Endothelial cell of umbilical vein (primary cell): ENCODE measurements around the gene VPS41. TPM values are rescaled to one million over a fixed set of nuclear protein-coding genes. Genes with fewer than 3 reads are reported as not detected.
A peak's percentile ranks its signal among the peaks of the same experiment; 100 is the strongest.

Experiments used
- BruUV-seq: library from RNA; stranded (reverse); fragments of 400-500 nt; replicated peaks from 2 replicates; lab custom pipeline; 2021; lab: Mats Ljungman, UMichigan
- CTCF ChIA-PET: fragments of 300-600, 350-600 bp; sonication (Branson Sonifier 250); formaldehyde crosslinking; loops from one replicate; lab custom pipeline; 2021; ENCODE audit warnings: antibody characterized with exemption, inconsistent platforms; lab: Charles Lee
- POLR2A ChIA-PET: fragments of 300-600, 350-600 bp; sonication (Branson Sonifier 250); formaldehyde crosslinking; loops from one replicate; lab custom pipeline; 2021; ENCODE audit warnings: antibody characterized with exemption, inconsistent platforms; lab: Charles Lee
- DNase-seq: peaks from one replicate; pipeline ENCODE4 v3.0.0-alpha.2; 2011; ENCODE audit warnings: low read depth, low spot score
- FAIRE-seq: peaks from 2 replicates; lab custom pipeline; 2011; peaks lifted over from hg19 to GRCh38; lab: Jason Lieb, UNC
- H2AFZ ChIP-seq: 2 replicates; pipeline ENCODE4 v1.6.0; 2012; ENCODE audit warnings: low read depth, low read length, control low read depth, inconsistent platforms
- H3K27ac ChIP-seq: 2 replicates; pipeline ENCODE4 v1.5.1; 2011; ENCODE audit warnings: low read depth, mild to moderate bottlenecking, control low read depth, low read length, moderate library complexity; ENCODE audit not compliant: insufficient read depth
- H3K27me3 ChIP-seq, 2 experiments: 2 replicates each; pipeline versions ENCODE4 v1.6.0 to v1.6.1; 2011; ENCODE audit warnings: low read length in 2 of 2, mixed read lengths in 1 of 2; ENCODE audit not compliant: control insufficient read depth in 2 of 2, insufficient read depth in 2 of 2
- H3K36me3 ChIP-seq, 2 experiments: 2 replicates in 1 of 2; 3 replicates in 1 of 2; pipeline ENCODE4 v1.5.1; 2011; ENCODE audit warnings: low read length in 2 of 2, mild to moderate bottlenecking in 1 of 2, moderate library complexity in 1 of 2; ENCODE audit not compliant: control insufficient read depth in 2 of 2, insufficient read depth in 2 of 2; ENCODE audit errors: extremely low read depth in 1 of 2
- H3K4me1 ChIP-seq: 3 replicates; pipeline ENCODE4 v1.5.1; 2011; ENCODE audit warnings: mild to moderate bottlenecking, low read length; ENCODE audit not compliant: control insufficient read depth, insufficient read depth; ENCODE audit errors: extremely low read depth
- H3K4me2 ChIP-seq: 2 replicates; pipeline ENCODE4 v1.6.1; 2011; ENCODE audit warnings: low read length, control low read depth, mixed read lengths; ENCODE audit not compliant: insufficient read depth
- H3K4me3 ChIP-seq, 3 experiments: fragments of 200-600 bp in 1 of 3; sonication (generic), shearing (Covaris generic) in 1 of 3; replicated peaks in 1 of 3; 2 replicates each; pipeline ENCODE4 v1.5.1; 2011 to 2016; ENCODE audit warnings: control low read depth in 3 of 3, low read length in 3 of 3, mild to moderate bottlenecking in 2 of 3, inconsistent platforms in 1 of 3, low read depth in 1 of 3, moderate library complexity in 1 of 3; ENCODE audit not compliant: insufficient read depth in 1 of 3
- H3K79me2 ChIP-seq: 2 replicates; pipeline ENCODE4 v1.6.0; 2012; ENCODE audit warnings: low read length, inconsistent platforms; ENCODE audit not compliant: control insufficient read depth, insufficient read depth
- H3K9ac ChIP-seq: replicated peaks from 2 replicates; pipeline ENCODE3; 2011; ENCODE audit warnings: low read length, control low read depth; ENCODE audit not compliant: insufficient read depth; ENCODE audit errors: extremely low read depth
- H3K9me1 ChIP-seq: replicated peaks from 3 replicates; pipeline ENCODE4 v1.6.0; 2011; ENCODE audit warnings: mild to moderate bottlenecking, low read length; ENCODE audit not compliant: control insufficient read depth, insufficient read depth; ENCODE audit errors: extremely low read depth
- H3K9me3 ChIP-seq: replicated peaks from 2 replicates; pipeline ENCODE4 v1.5.1; 2012; ENCODE audit warnings: low read length, inconsistent platforms; ENCODE audit not compliant: control insufficient read depth, insufficient read depth
- H4K20me1 ChIP-seq: replicated peaks from 2 replicates; pipeline ENCODE3; 2011; ENCODE audit warnings: mild to moderate bottlenecking, low read length; ENCODE audit not compliant: control insufficient read depth, insufficient read depth; ENCODE audit errors: extremely low read depth
- EZH2 ChIP-seq: IDR thresholded peaks from 2 replicates; pipeline ENCODE4 v1.6.1; 2012; ENCODE audit warnings: borderline replicate concordance, low read depth, mild to moderate bottlenecking, moderate library complexity, low read length, inconsistent platforms; ENCODE audit not compliant: severe bottlenecking
- FOS ChIP-seq: IDR thresholded peaks from 2 replicates; pipeline ENCODE4 v1.6.1; 2011; ENCODE audit warnings: mild to moderate bottlenecking, low read length, moderate library complexity, borderline replicate concordance; ENCODE audit not compliant: insufficient read depth
- GATA2 ChIP-seq: IDR thresholded peaks from 2 replicates; pipeline ENCODE4 v1.7.0; 2011; ENCODE audit warnings: low read depth, mild to moderate bottlenecking, moderate library complexity, mixed read lengths, low read length; ENCODE audit not compliant: insufficient read length, insufficient read depth
- JUN ChIP-seq: IDR thresholded peaks from 2 replicates; pipeline ENCODE4 v1.6.1; 2011; ENCODE audit warnings: borderline replicate concordance, low read depth; ENCODE audit not compliant: insufficient read length, insufficient read depth
- MAX ChIP-seq: IDR thresholded peaks from 2 replicates; pipeline ENCODE4 v1.6.1; 2011; ENCODE audit not compliant: insufficient read depth, insufficient read length
- MYC ChIP-seq: IDR thresholded peaks from one replicate; pipeline ENCODE4 v1.6.1; 2011; ENCODE audit warnings: mild to moderate bottlenecking, low read depth, low read length
- POLR2A ChIP-seq: IDR thresholded peaks from 2 replicates; pipeline ENCODE4 v1.6.1; 2012; ENCODE audit warnings: low read depth, mild to moderate bottlenecking, control low read depth, low read length
- POLR2AphosphoS5 ChIP-seq: IDR thresholded peaks from 2 replicates; pipeline ENCODE4 v1.6.1; 2012; ENCODE audit warnings: low read depth, mild to moderate bottlenecking, control low read depth, low read length, moderate library complexity; ENCODE audit not compliant: insufficient read depth
- dilution Hi-C: fragments of 300-500 bp; cut with MboI; formaldehyde crosslinking; loops from one replicate; pipeline ENCODE4 v1.15.0; 2019; ENCODE audit warnings: low sequenced_read_pairs; ENCODE audit not compliant: extremely low pct_ligation_motif_present
- intact Hi-C: fragments of 100-400 bp; cut with micrococcal nuclease; formaldehyde crosslinking; loops from one replicate; pipeline ENCODE4 v1.10.0; 2022
- polyA plus RNA-seq, 4 experiments: library from polyadenylated mRNA; depleted of rRNA in 3 of 4; stranded (reverse) in 3 of 4; unstranded in 1 of 4; fragments of >200 nt; gene quantifications; 2 replicates each; pipeline versions ENCODE4 v1.2.1 to v1.2.3, GENCODE V29; 2011 to 2012; ENCODE audit warnings: missing spikeins in 1 of 4
- total RNA-seq: library from RNA; stranded (reverse); gene quantifications from 2 replicates; pipeline ENCODE4 v1.2.3, GENCODE V29; 2021
- TF ChIP-seq, protein P1 (sequence below), 2 donors: IDR thresholded peaks; 1 replicate in 1 of 2; 2 replicates in 1 of 2; pipeline ENCODE4 v1.5.1; 2011; ENCODE audit warnings: low read length in 2 of 2, mild to moderate bottlenecking in 2 of 2, moderate library complexity in 2 of 2, control low read depth in 1 of 2, inconsistent platforms in 1 of 2, low read depth in 1 of 2; ENCODE audit not compliant: insufficient read depth in 1 of 2; ENCODE audit errors: extremely low read depth in 1 of 2

VPS41 gene
- total and polyA plus RNA-seq, 2 donors (not counting 3 experiments of a cell fraction or from before 2014, with no cell fraction given), result 14.3 to 79.8 TPM

- FAIRE-seq (no peak), DNase-seq (peak; percentile 12)
- no TSS peak for BruUV-seq
- Histone ChIP-seq H4K20me1 (no peaks in the 10 kb centered on the region), H3K9me1 (no peaks in the 10 kb centered on the region), H3K4me2 (no peak overlapping the region), H3K36me3 (peaks cover 4 to 7% of the 10 kb centered on the region in 2 experiments), H3K9ac (no peak overlapping the region), H2AFZ (no peak overlapping the region), H3K4me1 (peaks cover 4% of the 10 kb centered on the region), H3K27ac (no peak overlapping the region), H3K9me3 (no peaks in the 10 kb centered on the region), H3K79me2 (no peaks in the 10 kb centered on the region), H3K27me3 (no peaks in the 10 kb centered on the region), H3K4me3 (no peak overlapping the region)
- TF ChIP-seq GATA2 (no peak), EZH2 (no peak), JUN (no peak), POLR2AphosphoS5 (no peak), FOS (no peak), MAX (no peak), POLR2A (no peak), MYC (no peak)
- TF ChIP-seq, protein P1, sequence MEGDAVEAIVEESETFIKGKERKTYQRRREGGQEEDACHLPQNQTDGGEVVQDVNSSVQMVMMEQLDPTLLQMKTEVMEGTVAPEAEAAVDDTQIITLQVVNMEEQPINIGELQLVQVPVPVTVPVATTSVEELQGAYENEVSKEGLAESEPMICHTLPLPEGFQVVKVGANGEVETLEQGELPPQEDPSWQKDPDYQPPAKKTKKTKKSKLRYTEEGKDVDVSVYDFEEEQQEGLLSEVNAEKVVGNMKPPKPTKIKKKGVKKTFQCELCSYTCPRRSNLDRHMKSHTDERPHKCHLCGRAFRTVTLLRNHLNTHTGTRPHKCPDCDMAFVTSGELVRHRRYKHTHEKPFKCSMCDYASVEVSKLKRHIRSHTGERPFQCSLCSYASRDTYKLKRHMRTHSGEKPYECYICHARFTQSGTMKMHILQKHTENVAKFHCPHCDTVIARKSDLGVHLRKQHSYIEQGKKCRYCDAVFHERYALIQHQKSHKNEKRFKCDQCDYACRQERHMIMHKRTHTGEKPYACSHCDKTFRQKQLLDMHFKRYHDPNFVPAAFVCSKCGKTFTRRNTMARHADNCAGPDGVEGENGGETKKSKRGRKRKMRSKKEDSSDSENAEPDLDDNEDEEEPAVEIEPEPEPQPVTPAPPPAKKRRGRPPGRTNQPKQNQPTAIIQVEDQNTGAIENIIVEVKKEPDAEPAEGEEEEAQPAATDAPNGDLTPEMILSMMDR (IDR thresholded peaks at IDR 0.05; ENCODE audit: extremely low read depth in 1 of 2, insufficient read depth in 1 of 2, low read depth in 1 of 2, low read length in 2 of 2), result no peak
- ChIA-PET POLR2A (no interaction called here), CTCF (no interaction called here)
- intact Hi-C loops (no loop called here), dilution Hi-C loops (no loop called here)
These were observed 152.5 kb downstream of the VPS41 start for GRCh38 chr7:38756521-38756920.
